ENCODE measurements around the gene GALNT1.

GALNT1 gene

GRCh38 chr18:35581898-35582641, 530 bp downstream of the GALNT1 start:
- DNase-seq: peak in 10 of 56 donors; percentile 7 to 52 (median 22)

GRCh38 chr18:35582899-35583558, 1.5 kb downstream of the GALNT1 start:
- DNase-seq: peak in 3 of 56 donors; percentile 1 to 20 (median 5)

- no peak for DNase-seq
Observed at GRCh38 chr18:35584735-35585134, 3.2 kb downstream of the GALNT1 start.

- no peak for DNase-seq
Observed at GRCh38 chr18:35585608-35586007, 4.1 kb downstream of the GALNT1 start.

- DNase-seq: no peak
Observed at GRCh38 chr18:35588122-35588521, 6.6 kb downstream of the GALNT1 start.

- no peak for DNase-seq
Observed at GRCh38 chr18:35588995-35589394, 7.5 kb downstream of the GALNT1 start.

GRCh38 chr18:35589546-35589945, 8.0 kb downstream of the GALNT1 start:
- DNase-seq: no peak

- DNase-seq: no peak
Observed at GRCh38 chr18:35590935-35591334, 9.4 kb downstream of the GALNT1 start.

- DNase-seq: no peak
Observed at GRCh38 chr18:35592298-35592697, 10.8 kb downstream of the GALNT1 start.

GRCh38 chr18:35593859-35594258, 12.3 kb downstream of the GALNT1 start:
- DNase-seq: no peak

- DNase-seq: no peak
Observed at GRCh38 chr18:35597758-35598157, 16.2 kb downstream of the GALNT1 start.

GRCh38 chr18:35602193-35602820, 20.8 kb downstream of the GALNT1 start:
- no peak for DNase-seq

GRCh38 chr18:35603008-35603407, 21.5 kb downstream of the GALNT1 start:
- DNase-seq: no peak

GRCh38 chr18:35603528-35603927, 22.0 kb downstream of the GALNT1 start:
- no peak for DNase-seq

- DNase-seq: no peak
Observed at GRCh38 chr18:35604369-35604768, 22.8 kb downstream of the GALNT1 start.

- no peak for DNase-seq
Observed at GRCh38 chr18:35605686-35606417, 24.3 kb downstream of the GALNT1 start.

- DNase-seq: no peak
Observed at GRCh38 chr18:35609236-35609635, 27.7 kb downstream of the GALNT1 start.

- no peak for DNase-seq
Observed at GRCh38 chr18:35610089-35610488, 28.5 kb downstream of the GALNT1 start.

GRCh38 chr18:35610724-35611123, 29.2 kb downstream of the GALNT1 start:
- no peak for DNase-seq

- peak in 3 of 56 donors; percentile 8 to 27 (median 9) for DNase-seq
Observed at GRCh38 chr18:35611518-35611917, 30.0 kb downstream of the GALNT1 start.

GRCh38 chr18:35616074-35616473, 34.5 kb downstream of the GALNT1 start:
- DNase-seq: no peak
